COLO829 (cell line): ENCODE measurements around the gene TPM2.
A peak's percentile ranks its signal among the peaks of the same experiment; 100 is the strongest.

Source experiments
- DNase-seq: peaks from one replicate; pipeline ENCODE4 v3.0.0; 2012; ENCODE audit warnings: low spot score

TPM2 gene

DNA sequence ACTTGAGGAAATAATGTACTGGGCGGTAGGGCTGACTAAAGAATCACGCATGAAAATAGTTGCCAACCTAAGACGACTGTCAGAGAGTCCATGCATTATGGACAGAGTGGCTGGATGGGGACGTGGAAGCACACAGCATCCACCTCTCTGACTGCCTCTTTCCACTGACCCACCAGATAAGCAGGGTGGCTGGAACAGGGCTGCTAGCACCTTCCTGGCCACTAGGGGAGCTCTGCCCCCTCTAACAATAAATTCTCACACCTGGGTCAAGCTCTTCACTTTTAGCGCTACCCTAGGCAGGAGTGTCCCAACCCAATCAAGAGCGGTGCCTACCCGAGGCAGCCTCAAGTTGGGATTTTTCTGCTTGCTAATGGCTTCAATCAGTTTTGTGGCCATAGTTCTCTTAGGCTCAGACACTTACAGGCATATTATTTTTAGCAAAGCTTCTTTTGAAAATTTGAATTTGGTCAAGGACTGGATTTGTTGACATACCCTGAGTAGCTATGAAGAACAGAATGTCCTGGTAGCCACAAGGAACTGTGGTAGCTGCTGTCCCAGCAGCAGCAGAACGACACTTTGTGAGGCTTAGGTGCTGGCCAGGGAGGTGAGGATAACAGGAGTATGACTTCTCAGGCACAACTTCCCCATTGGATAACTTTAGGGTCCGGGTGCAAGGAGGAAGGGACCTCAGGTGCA, 6.9 kb upstream of the TPM2 start:
- DNase-seq: peak; percentile 48

DNA sequence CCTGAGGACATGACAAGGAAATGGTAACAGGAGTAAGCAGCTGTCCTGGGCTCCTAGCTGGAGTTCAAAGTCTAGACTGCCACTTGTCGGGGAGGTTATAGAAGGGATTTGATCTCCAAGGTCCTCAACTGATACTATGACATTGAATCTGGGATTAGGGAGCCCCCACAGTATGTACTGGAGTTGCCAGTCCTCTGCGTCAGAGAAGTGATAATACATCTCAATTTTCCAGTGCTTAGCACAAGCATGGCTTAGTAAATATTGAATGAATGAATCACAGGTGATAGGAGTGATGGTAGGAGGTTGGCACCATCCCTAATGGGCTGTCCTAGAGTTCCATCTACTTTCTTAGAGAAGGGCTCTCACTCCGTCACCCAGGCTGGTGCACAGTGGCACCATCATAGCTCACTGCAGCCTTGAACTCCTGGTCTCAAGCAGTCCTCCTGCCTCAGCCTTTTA, 6.2 kb upstream of the TPM2 start:
- no peak for DNase-seq

DNA sequence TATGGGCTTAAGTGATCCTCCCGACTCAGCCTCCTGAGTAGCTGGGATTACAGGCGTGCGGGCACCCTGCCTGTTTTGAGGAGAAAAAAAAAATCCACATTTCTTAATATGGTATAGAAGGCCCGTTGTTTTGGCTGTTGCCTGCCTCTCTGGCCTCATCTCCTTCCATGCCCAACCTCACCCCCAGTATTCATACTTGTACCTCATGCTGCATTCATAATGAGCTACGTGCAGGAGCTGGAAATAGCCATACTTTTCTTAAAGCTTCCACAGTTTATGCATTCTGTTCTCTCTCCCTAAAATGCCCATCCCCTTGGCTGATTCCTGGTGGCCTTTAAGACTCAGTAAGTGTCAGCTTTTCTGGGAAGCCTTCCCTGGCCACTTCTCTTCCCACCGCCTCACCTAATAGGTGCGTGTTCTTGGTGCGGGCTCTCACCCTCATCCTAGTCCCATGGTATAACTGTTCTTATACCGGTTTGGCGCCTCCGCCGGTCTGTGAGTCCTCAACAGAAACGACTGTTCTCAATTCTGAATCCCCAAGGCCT, 2.1 kb upstream of the TPM2 start:
- no peak for DNase-seq

DNA sequence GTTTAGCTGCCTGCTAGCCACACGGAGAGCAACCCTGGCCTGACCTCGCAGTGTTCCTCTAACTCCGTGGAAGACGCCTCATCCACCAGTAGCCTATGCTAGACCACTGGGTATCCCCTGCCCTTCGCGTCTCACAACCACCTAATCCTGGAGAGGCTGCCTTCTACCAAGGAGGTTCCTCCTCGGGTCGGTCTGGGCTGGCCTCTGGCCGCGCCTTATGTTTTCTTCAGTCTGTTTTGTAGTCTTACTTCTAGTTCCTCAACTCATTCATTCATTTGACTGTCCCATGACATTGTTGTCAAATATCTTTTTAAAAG, 1.6 kb upstream of the TPM2 start:
- no peak for DNase-seq

DNA sequence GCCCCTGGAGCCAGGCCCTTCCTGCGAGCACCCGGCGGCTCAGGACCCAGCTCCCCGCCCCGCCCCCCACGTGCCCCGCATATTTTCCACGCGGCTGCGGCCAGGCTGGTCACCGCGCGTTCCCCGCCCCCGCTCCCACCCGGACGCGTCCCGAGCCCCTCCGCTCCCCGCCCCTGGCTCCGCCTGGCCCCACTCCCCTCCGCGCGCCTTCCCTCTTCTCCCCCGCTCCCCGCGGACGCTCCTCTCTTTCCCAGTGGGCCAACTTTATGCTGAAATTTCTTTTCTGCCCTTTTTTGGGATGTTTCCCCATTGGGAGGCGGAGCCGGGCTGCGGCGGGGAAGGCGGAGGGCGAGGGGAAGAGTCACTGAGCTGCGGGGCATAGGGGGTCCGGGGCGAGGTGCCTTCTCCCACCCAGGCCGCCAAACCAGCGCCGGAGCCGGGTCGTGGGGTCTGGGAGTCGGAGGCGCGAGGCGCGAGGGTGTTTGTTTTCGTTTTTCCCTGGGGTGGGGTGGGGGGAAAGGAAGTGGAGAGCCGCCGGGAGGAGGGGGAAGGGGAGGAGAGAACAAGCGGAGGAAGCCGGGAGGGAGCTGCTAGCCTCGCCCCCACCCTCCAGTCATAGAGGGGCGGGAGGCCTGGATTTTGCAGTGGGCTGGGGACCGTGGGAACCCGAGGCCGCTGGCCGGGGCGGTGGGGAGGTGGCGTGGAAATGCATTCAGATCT, 1.0 kb upstream of the TPM2 start:
- DNase-seq: peak; percentile 55

DNA sequence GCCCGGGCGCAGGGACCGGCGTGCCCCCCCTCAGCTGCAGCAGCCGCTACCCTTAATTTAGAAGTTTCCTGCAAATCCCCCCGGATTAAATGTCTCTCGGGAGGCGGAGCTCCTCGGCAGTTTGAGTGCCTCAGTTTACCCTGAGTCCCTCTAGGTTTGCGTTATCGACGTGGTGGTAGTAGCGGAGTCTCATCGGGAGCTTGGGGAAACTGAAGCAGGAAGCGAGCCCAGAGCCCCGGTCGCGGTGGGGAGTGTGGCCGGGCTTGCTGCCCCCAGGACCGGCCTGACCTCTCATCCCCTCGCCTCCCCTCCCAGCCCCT, 529 bp upstream of the TPM2 start:
- DNase-seq: no peak

DNA sequence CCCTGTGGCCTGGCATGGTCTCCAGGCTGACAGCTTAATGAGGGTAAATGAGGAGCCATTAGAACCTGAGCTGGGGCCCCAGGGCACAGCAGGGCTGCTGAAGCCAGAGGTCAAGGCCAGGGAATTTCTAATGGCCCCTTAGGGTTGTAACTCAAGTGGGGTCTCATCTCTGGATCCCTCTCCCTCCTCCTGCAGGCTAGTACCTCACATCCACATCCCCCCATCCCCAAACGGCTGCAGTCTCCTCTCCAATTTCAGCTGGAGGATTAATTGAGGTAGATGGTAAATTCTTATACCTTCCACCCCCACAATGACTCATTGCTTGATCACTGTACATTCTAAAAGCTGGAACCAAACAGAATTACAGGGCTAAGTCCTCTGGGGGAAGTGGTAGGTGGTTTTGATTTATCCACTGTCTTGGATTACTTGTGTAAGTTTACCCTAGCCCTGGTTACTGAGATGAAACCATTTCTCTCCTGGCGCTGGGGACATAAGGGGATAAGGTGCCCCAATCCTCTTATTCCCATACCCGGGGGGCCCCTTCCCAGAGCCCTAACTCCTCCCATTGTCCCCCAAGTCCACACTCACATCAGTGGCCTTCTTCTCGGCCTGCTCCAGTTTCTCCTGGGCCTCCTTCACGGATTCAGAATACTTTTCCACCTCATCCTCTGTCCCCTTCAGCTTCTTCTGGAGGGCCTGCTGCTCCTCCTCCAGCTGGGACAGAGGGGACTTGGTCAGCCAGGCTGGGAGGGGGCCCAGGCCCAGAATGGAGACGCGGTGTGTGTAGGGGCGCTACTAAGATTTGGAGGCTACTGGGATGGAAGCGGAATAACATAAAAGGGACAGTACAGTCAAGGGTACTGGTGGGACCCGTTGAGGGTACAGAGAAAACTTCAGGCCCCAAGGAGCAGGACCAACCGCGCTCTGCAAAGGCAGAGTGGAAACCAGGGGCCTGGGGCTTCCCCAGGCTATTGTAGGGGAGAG, 875 bp downstream of the TPM2 start:
- peak; percentile 89 for DNase-seq

DNA sequence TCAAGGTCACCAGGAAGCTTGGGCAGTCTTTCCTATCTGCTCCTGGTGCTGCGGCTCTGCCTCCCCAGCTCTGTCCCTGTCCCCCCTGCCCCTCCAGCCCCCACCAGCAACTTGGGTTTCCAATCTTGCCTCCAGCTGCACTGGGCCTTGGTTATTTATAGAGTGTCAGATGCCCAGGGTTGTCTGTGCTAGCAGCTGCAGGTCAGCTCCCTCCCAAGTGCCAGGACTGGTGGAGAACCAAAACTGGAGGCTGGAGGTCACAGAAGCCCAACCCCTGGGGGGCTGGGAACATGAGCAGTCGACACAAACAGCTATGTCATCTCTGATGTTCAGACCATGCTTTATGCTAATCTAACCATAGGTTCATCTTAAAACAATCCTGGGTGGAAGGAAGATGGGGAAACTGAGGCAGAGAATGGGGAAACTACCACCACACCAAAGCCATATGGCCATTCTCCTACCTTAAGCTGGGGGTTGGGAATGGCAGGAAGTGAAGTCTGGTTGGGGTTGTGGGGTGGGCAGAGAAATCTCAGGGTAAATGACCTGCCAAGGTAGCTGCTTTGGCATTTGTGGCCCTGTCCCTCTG, 1.7 kb downstream of the TPM2 start:
- DNase-seq: no peak

DNA sequence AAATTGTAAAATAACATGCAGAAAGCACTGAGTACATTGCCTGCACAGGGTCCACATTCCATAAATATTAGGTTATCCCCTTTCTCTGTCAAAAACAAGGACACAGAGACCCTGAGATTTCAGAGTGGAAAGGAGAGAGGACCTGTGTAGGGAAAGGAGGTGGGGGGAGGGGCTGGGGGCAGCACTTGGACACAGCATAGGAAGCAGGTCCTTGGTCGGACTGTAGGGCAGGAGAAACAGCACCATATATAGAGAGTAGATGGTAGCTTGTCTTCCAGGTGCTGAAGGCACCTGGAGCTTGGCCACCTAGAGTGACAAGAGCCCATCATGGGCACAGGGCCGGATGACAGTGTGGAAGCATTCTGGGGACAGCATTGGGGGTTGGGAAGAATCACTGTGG, 2.4 kb downstream of the TPM2 start:
- DNase-seq: no peak

DNA sequence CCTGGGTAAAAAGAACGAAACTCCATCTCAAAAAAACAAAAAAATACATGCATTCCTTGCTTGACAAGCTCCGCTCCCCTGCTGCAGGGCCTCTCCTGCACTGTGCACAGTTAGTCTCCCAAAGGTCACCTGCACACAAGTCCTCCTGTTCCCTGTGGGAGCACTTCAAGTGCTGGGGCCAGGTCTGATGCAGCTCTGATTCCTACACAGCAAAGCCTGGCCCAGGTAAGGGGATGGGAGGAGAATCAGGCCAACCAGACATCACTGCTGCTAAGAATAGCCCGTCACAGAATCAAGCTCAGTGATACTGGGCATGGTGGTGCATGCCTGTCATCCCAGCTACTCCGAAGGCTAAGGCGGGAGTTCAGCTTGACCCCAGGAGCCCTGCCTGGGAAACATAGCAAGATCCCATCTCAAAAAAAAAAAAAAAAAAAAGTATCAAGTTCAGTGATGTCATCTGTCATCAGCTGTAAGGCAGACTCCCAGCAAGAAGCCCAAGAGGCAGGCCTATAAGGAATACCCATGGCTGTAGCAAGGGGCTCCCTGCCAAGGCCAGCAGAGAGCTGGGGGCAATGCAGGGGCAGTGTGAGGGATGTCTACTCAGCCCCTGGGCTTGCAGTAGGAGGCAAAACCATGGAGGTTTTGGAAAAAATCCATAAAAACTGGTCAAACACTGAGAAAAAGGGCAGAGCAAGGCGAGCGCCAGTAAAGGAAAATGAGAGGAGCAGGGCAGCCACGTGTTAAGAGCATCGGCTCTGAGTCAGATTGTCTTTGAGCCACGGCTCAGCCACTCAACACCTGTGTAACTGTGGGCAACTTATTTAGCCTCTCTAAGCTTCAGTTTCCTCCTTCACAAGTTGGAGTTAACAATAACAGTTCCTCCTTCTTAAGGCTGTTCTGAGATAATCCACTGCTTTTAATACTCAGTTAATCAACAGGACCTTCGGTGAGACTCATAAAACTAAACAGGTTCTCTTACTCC, 3.2 kb downstream of the TPM2 start:
- DNase-seq: no peak

DNA sequence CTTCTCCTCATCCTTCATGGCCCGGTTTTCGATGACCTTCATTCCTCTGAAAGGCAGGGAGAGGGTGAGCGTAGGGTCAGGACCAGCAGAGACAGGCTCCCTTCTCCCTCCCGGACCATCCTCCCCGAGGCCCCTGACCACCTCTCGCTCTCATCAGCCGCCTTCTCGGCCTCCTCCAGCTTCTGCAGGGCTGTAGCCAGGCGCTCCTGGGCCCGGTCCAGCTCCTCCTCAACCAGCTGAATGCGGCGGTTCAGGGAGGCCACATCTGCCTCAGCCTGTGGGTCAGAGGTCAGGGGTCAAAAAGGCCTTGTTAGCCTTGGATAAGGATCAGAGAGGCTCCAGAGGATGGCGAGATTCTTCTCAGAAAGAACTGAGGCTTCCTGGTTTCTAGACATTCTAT, 4.2 kb downstream of the TPM2 start:
- DNase-seq: no peak

DNA sequence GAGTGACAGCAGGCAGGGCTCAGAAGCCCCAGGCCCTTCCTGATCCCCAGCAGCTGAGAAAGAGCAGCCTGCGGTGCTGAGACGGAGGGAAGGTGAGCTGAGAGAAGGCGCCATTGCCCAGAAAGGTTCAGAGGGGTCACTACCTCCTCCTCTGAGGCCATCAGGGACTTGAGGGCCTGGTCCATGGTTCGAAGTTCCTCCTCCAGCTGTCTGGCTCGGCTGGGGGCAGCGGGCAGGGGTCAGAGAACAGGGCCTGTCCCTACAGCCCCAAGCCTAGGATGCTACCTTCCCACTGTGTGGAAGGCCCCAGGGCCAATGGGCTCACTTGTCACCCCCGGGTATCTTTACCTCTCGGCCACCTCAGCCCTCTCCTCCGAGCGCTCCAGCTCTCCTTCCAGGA, 4.8 kb downstream of the TPM2 start:
- no peak for DNase-seq

DNA sequence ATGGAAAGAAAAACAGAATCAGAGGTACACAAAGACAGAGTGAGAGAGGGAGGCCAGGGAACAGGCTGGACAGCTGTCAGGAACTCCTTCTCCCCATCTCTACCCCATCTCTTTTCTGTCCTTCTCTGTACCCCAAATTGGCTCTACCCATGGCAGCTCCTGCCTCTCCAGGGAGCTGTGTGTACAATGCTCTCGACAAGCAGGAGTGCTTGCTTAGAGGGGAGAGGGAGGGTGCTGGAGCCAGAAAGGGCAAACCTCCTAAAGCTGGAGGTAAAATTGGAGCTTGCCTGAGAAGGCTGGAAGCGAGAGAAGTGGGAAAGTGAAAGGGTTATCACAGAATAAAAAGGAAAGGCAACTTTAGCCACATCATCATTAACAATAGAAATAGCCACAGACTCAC, 6.4 kb downstream of the TPM2 start:
- DNase-seq: no peak

DNA sequence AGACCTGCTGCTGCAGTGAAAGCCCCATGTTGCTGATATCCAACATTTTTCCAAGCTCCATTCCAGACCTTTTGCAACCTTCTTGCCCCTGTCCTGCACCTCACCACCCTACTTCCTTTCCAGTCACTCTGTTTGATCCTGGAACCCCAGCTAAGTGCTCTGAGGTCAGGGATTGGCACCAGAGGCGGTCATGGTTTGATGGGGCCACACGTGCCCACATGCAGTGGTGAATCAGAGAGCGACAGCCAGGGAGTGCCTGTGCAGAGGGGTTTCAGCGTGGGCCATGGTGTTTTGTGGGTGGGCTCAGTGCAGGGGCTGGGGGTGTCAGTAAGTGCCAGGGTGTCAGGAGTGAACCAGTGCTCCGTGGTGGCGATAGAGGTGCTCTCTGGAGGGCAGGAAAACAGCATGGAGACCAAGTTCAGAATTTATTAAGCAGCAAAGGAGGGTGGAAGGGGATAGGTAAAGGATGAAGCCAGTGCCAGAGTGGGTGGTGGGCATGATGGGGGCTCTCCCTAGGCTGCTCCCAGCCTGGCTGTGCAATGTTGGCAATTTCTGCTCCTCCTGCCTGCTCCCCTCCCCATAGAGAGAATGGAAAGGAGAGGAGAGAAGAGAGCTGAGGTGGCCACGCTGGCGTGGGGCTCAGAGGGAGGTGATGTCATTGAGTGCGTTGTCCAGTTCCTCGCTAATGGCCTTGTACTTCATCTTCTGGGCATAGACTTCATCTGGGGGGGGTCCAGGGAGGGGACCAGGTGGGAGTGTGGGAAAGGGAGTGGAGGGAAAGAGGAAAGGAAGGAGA, 7.0 kb downstream of the TPM2 start:
- DNase-seq: no peak

DNA sequence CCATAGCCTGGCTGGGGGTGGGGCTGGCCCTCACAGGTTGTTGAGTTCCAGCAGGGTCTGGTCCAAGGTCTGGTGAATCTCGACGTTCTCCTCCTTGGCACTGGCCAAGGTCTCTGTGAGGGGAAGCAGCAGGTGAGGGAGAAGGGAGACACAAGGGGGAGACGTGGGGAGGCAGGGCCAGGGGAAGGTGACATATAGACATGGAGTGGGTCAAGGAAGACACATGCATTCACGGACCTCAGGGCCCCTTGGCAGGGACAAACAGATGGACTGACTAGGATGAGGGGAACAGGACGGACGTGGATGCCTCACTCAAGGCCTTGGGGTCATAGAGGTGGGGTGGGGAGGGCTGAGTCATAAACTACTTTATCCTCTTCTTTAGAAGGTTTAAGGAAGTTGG, 7.7 kb downstream of the TPM2 start:
- DNase-seq: no peak

DNA sequence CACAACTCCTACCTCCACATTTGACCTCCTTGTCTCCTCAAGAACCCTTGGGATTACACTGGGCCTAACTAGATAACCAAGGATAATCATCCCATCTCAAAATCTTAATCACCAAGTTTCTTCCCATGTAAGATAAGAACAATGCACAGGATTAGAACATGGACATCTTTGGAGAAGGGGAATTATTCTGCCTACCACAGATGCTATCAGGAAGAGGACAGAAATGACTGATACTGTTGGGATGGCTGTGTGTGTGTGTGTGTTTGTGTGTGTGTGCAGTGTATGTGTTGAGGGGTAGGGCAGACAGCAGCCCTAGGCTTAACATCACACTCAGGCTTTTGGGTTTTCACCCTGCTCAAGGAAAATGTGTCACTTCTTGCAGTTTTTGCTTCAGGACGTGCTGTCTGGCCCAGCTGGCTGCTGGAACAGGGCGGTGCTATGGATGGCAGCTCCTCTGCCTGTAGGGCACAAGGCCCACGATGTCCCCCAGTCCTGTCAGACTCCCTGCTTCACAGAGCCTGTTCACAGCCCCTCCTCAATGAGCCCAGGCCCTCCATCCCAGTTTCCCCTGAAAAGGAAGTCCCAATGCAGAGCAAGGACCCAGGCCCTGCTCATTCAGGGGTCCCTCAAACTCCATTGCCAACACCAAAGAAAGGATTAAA, 8.3 kb downstream of the TPM2 start:
- no peak for DNase-seq

DNA sequence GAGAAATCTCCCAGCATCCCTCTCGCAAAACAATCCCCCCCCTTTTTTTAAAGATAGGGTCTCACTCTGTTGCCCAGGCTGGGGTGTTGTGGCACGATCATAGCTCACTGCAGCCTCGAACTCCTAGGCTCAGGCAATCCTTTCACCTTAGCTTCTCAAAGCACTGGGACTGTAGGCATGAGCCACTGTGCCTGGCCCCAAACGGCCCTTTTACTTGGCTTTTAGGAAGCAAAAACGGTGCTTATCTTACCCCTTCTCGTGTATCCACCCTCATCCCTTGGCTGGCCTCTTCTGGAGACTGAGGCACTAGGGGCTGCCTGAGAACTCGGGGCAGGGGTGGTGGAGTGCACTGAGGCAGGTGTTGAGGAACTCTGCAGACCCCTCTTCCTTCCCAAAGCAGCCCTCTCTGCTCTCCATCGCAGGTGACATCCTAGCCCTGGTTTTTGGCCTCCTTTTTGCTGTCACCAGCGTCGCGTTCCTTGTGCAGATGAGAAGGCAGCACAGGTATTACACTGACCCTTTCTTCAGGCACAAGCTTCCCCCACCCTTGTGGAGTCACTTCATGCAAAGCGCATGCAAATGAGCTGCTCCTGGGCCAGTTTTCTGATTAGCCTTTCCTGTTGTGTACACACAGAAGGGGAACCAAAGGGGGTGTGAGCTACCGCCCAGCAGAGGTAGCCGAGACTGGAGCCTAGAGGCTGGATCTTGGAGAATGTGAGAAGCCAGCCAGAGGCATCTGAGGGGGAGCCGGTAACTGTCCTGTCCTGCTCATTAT, 9.2 kb downstream of the TPM2 start:
- DNase-seq: no peak

DNA sequence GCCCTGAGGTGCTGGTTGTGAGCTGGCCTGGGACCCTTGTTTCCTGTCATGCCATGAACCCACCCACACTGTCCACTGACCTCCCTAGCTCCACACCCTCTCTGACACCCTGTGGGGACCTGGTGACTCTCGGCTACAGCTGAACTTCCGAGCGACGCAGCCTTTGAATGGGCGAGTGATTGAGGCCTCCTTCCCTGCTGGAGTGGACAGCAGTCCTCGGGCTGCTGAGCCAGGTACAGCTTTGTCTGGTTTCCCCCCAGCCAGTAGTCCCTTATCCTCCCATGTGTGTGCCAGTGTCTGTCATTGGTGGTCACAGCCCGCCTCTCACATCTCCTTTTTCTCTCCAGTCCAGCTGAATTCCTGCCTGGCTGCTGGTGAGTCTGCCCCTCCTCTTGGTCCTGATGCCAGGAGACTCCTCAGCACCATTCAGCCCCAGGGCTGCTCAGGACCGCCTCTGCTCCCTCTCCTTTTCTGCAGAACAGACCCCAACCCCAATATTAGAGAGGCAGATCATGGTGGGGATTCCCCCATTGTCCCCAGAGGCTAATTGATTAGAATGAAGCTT, 9.9 kb downstream of the TPM2 start:
- DNase-seq: no peak

DNA sequence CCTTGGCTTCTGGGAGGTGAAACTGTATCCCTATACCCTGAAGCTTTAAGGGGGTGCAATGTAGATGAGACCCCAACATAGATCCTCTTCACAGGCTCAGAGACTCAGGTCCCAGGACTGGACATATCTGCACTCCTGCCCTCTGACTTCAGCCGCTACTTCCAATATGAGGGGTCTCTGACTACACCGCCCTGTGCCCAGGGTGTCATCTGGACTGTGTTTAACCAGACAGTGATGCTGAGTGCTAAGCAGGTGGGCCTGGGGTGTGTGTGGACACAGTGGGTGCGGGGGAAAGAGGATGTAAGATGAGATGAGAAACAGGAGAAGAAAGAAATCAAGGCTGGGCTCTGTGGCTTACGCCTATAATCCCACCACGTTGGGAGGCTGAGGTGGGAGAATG, 10.6 kb downstream of the TPM2 start:
- no peak for DNase-seq
